GM18508 (cell line): Measurements from ENCODE around the gene RPS27L.

Experiments
- ATAC-seq: cut with Tn5 transposase; IDR thresholded peaks from one replicate; pipeline ENCODE4 v1.9.1; 2021; ENCODE audit warnings: moderate number of reproducible peaks; ENCODE audit not compliant: insufficient read depth, unreplicated experiment

Gene RPS27L

DNA sequence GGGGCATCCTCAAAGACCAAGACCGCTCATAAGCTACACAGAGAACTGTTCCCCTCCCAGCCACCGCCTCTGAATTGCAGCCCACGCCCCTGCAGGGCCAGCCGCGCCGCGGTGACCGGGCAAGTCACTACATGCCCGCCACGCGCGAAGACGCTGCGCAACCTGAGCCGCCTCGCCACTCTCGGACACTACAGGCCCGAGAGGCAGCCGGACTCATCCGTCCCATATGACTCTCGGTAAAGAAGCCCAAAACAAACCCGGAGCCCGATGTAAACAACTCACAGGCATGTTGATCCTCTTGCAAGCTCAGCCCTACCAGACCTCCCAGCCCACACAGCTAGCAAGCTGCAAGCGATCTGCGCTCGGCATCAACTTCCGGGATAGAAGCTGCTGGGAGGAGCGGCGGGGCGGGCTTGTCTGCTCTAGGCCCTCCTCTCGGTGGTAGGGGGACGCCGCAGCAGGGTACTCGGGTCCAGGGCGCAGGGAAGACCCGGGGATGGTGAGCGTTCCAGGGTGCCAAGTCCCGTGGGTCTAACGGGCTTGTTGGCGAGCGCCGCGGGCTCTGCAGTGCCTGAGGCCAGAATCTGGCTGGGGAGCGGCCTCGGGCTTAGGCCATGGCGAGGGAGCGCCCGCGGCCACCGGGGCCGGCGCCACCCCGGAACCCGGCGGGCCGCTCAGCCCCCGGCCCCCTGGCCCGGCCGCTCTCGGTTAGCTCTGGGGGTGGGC lies at the start of gene RPS27L:
Gene RPS27L, minus strand, starts transcription at position 360 of the 726 bp plus-strand sequence. Its CDS starts 72 bp downstream, at position 288.
- ATAC-seq, result peak; percentile 81

DNA sequence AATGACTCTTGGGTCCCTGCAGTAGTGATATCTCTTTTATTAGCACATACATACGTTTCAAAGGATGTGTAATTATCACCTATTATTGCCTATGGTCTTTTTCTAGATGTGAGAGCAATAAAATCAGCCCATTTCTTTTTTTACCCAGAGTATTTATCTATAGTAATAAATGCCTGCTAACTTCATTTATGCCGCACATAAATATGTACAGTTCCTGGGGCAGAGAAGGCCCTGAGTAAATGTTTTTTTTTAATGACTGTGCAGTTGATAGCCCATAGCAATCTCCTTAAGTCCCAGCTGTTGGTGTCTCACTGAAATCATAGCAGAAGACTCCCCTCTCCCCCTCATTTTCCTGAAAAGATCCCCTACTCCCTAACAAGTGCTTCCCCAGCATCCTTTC lies 48.8 kb upstream of the RPS27L start:
- ATAC-seq, result no peak

DNA sequence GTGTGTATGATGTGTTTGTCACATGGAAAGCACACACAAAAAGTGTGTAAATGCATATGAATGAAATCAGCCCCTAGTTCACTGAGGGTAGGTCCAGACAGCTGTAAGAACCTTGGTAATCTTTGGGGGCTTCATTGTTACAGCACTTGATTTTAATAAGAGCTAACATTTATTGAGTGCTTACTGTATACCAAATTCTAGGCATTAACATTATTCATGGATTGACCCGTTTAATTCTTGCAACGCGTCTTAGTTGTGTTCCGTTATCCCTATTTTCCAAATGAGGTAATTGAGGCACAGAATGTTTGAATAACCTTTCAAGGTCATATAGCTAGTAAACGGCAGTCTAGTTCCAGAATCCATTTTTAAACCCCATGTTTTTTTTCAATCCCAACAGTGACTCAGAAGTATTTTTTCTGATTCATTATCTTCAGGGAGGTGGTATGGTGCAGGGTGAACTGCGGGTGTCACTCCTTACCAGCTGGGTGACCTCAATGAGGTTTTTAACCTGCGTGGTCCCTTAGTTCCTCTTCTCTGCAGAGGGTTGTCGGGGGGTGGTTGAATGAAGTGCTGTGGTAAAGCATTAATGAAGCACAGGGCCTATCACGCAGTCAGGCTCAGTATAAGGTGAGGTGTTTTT lies 46.3 kb upstream of the RPS27L start:
- ATAC-seq, result no peak

DNA sequence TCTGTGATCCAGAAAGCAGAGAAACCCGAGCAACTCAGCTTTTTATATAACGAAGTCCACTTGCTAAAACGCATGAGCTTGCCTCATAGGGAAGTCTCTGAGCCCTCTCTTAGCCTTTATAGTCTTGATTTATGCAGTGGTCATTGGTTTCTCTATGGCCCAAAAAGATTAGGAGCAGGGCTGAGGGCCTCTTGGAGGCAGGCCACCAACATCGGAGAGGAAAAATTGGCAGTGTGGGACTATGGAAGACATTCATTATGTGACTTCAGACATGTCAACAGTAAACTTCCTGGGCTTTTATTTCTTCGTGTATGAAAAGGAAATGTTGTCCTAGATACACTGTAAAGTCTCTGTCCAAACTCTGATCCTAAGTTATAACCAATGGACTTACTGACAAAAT lies 45.6 kb upstream of the RPS27L start:
- ATAC-seq, result no peak

DNA sequence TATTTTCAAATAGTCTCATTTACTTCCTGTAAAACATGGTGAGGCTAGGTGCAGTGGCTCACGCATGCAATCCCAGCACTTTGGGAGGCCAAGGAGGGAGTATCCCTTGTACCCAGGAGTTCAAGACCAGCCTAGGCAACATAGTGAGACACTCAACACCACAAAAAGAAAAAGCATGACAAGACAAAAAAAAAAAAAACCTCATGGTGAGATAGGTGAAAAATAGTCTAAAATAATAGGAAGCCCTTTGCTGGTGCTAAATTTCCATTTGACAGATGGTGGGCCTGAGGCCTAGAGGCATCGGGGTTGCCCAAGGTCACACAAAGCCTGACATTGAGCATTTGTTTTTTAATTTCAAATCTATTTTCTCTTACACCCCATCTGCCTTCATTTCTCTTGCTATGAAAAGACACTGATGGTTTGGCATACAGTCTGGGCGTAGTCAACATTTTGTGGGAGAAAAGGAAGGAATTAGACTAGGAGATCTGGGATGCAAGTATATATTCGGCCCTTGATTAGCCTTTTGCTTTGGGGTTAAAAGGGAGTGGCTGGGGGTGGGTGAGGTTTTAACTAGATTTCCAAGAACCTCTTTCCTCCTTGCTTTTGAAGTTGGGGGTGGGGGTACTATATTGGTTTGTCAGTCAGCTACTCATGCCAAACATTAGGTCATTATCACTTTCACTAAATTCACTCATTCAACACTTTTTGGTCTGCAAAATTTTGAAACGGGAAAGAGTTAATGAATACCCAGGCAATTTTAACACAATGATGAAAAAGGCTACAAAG lies 43.4 kb upstream of the RPS27L start:
- no peak for ATAC-seq

- no peak for ATAC-seq
Measured at GRCh38 chr15:63198371-63199250, 41.3 kb upstream of the RPS27L start.

DNA sequence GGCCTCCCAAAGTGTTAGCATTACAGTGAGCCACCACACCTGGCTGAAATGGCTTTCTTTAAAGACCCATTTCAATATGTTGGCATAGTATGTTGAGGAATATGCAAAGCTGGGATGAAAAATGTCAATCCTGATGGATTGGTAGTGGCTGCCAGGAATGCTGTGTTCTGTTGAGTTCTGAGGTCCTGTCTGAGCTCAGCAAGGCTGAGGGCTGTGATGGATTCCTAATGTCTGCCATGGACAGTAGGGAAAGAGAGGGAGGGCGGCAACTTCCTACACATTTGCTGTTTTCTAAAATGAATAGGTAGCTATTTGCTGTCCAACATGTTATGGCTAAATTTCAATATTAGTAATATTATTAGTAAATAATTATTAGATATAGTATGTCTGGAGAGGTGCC lies 40.3 kb upstream of the RPS27L start:
- no peak for ATAC-seq

GRCh38 chr15:63196842-63197241 lies 39.6 kb upstream of the RPS27L start:
- ATAC-seq, result no peak

DNA sequence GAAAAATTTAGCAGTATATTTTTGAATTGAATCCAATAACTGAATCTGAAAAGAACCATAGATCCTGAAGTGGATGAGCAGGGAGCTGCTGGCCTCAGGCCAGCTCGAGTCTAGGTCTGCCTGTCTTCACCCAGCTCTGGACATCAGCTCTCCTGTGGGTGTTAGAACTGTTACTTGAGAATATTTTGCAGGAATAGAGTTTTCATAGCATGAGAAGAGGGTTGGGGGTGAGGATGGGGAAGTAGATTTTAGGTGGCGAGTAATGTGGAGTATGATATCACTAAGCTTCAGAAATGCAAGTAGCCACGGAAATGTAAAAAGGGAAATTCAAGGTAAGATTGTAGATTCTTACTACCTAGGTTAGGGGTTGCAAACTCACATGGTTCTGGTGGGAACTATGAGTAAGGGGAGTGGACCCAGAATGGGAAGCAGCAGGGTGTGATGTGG lies 38.3 kb upstream of the RPS27L start:
- ATAC-seq, result no peak

- ATAC-seq, result no peak
Measured at GRCh38 chr15:63194880-63195568, 37.7 kb upstream of the RPS27L start.

GRCh38 chr15:63194302-63194701 lies 37.0 kb upstream of the RPS27L start:
- ATAC-seq, result no peak

GRCh38 chr15:63192619-63193206 lies 35.4 kb upstream of the RPS27L start:
- ATAC-seq, result no peak

DNA sequence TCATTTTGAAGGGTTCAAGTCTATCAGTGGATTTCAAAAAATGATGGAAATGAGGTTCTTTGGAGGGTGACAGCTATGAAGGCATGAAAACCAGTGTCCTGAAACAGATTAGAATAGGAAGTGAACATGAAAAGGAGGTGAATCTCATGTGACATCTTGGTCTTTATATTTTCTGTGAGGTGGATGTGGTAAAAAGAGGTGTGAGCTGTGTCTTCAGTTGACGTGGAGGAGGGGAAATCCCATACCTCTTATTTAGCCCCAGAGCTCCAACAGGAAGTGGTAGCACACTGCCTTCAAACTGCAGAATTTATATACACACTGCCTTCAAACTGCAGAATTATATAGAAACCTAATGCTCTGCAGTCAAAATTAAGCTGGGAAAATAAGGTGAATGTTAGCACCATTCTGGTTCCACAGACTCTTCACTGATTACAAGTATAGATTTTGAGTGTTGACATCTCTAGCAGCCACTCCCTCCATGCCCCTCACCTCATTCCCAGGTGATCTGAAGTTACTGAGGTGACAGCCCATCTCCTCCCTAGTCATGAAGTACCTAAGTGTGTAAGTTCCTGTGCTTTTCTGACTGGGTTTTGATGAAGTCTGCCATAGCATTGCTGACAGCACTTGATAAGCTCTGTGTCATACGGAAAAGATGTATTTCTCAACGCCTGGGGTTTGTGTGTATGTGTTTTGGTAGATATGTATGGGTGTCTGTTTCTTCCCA lies 34.8 kb upstream of the RPS27L start:
- ATAC-seq, result peak; percentile 28

DNA sequence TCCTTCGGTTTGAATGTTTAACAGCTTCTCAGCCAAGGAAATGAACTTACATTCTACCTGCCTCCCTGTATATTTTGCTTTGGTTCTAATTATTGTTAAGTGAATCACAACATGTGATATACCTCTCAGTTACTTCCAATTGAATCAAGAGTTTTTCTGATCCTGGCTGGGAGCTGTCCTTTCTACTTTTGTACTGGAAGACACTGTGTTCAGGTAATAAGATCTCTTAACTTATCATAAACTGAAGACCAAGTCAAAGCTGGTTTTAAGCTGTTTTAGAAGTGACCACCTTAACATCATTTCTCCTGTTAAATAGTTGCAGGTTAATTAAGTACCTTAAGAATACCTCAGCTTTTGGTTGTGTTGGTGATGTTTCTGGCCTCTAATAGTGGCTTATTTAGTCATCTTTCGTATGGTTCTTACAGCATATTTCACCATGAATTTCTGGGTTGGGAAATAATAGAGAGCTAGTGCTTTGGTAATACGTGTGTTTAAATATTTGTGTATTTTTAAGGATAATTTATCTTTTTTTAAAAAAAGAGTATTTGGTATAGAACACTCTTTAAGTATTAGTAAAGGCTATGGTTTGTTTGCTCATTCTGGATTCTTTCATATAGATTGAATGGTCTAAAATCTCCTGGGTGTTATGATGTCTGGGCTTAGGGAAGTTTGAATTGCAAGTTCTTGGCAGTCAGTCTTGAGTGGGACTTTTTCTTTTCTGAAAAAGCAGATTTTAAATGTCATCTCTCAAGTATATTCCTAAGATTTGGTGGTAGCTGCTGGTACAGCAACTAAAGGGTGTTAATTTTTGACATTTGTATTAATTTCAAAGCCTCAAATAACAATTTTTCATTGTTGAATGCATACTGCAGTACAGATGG lies 33.7 kb upstream of the RPS27L start:
- ATAC-seq, result no peak

GRCh38 chr15:63189941-63190768 lies 32.9 kb upstream of the RPS27L start:
- ATAC-seq, result no peak

DNA sequence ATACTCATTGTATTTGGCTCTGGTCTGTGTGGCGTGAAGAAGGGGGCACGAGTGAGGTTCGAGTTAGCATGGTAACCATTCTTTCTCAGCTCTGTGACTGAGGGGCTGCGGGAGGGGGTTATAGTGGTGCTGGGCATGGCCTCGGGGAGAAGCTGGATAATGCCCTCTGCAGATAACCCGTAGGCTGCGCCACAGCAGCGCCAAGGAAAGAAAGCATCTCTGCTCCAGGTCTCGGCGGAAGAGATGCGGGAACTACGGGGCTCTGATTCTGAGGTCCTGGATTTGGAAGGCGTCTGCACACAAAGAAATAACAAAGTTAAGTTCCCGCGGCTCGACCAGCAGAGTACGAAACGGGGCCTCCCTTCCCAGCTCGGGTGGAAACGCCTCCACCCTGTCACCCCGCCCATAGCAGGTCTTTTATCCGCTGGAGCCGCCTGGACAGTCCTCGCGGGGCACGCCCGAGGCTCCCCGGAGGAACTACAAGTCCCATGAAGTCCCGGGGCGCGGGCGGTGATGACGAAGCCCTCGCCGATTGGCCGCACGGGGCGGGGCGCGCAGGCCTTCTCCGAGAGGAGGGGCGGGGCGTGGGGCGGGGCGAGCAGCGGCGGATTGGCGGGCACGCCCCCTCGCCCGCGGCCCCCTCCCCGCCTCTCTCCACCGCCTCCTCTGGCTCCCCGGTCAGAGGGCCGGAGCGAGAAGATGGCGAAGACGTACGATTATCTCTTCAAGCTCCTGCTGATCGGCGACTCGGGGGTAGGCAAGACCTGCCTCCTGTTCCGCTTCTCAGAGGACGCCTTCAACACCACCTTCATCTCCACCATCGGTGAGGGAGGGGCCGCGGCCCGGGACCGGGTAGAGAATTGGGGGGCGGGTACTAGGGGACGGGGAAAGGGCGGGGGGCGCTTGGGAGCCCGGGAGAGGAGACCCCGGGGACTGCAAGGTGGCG lies 31.9 kb upstream of the RPS27L start, which contains the start of gene RAB8B:
Gene RAB8B, plus strand, starts transcription at position 681 of the 946 bp plus-strand sequence. Its CDS starts 19 bp downstream, at position 700.
- ATAC-seq, result peak; percentile 37
